ENCODE results near the gene ZMAT5. TPM values are rescaled to one million over a fixed set of nuclear protein-coding genes. Genes with fewer than 3 reads are reported as not detected.

Gene ZMAT5
- total and polyA plus RNA-seq, 2 of the 13 experiments (the other 11 are each of a cell fraction or from before 2014, with no cell fraction given), result 20.7 to 27.8 TPM

- TF ChIP-seq BCLAF1 (IDR thresholded peaks at IDR 0.05) (no peak), ZNF780A (CRISPR knock-in tag; IDR thresholded peaks at IDR 0.05) (no peak), TEF (CRISPR knock-in tag; IDR thresholded peaks at IDR 0.05) (no peak), ZNF652 (CRISPR knock-in tag; IDR thresholded peaks at IDR 0.05; ENCODE audit: borderline replicate concordance, low read depth) (no peak), ZNF543 (CRISPR knock-in tag; IDR thresholded peaks at IDR 0.05) (no peak), ZNF460 (CRISPR knock-in tag; IDR thresholded peaks at IDR 0.05; ENCODE audit: borderline replicate concordance) (no peak)
- TF ChIP-seq, protein P1, sequence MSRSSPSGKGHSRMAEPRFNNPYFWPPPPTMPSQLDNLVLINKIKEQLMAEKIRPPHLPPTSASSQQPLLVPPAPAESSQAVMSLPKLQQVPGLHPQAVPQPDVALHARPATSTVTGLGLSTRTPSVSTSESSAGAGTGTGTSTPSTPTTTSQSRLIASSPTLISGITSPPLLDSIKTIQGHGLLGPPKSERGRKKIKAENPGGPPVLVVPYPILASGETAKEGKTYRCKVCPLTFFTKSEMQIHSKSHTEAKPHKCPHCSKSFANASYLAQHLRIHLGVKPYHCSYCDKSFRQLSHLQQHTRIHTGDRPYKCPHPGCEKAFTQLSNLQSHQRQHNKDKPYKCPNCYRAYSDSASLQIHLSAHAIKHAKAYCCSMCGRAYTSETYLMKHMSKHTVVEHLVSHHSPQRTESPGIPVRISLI (CRISPR knock-in tag; IDR thresholded peaks at IDR 0.05; ENCODE audit: borderline replicate concordance), result no peak
Observed at GRCh38 chr22:29744902-29745301, 21.9 kb downstream of the ZMAT5 start (continued).

DNA sequence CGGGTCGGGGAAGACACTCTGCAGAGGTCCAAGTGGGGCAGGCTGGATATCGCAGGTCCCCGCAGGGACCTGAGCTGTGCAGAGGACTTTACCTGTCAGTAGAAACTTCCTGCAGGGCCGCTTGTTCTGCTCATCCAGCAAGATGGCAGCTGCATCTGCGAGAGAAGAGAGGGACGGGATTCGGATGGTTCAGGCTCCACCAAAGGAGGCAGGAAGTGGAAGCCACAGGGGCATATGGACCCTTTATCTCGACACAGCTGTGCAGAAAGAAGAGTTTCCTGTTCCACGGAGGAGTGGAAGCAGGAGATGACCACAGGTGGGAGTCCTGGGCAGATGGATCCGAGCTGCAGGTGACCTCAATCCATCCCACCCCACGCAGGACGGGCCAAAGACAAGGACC, 24.5 kb downstream of the ZMAT5 start:
- FAIRE-seq (no peak), DNase-seq (ENCODE audit: low spot score) (no peak), ATAC-seq (no peak)
- Histone ChIP-seq H3K4me1 (ENCODE audit: insufficient read depth, low read length) (no peaks in the 10 kb centered on the region), H3K36me3 (replicated peaks in 1 of 2; ENCODE audit: control insufficient read depth in 1 of 2, insufficient read depth in 2 of 2, low read length in 2 of 2) (peaks cover 6 to 27% of the 10 kb centered on the region in 2 experiments; a peak in 4 of 5 replicates), H3K4me2 (ENCODE audit: low read depth, low read length) (no peak overlapping the region), H3K4me3 (replicated peaks in 1 of 3; ENCODE audit: insufficient read depth in 1 of 3, low read depth in 2 of 3, low read length in 3 of 3) (no peak overlapping the region), H3K79me2 (ENCODE audit: insufficient read depth, low read length) (no peaks in the 10 kb centered on the region), H3K27me3 (ENCODE audit: control insufficient read depth in 1 of 2, insufficient read depth in 2 of 2, low read length in 2 of 2) (no peaks in the 10 kb centered on the region), H4K20me1 (ENCODE audit: insufficient read depth, low read length) (no peaks in the 10 kb centered on the region), H3K9me3 (ENCODE audit: low read length) (no peaks in the 10 kb centered on the region), H3K9ac (ENCODE audit: insufficient read depth, low read depth, low read length) (no peak overlapping the region), H2AFZ (ENCODE audit: low read length) (no peak overlapping the region), H3K27ac (ENCODE audit: extremely low read length, insufficient read depth, low read length) (no peak overlapping the region)
- TF ChIP-seq ZNF564 (CRISPR knock-in tag; IDR thresholded peaks at IDR 0.05), result no peak
- TF ChIP-seq, protein P2, sequence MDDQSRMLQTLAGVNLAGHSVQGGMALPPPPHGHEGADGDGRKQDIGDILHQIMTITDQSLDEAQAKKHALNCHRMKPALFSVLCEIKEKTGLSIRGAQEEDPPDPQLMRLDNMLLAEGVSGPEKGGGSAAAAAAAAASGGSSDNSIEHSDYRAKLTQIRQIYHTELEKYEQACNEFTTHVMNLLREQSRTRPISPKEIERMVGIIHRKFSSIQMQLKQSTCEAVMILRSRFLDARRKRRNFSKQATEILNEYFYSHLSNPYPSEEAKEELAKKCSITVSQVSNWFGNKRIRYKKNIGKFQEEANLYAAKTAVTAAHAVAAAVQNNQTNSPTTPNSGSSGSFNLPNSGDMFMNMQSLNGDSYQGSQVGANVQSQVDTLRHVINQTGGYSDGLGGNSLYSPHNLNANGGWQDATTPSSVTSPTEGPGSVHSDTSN (CRISPR knock-in tag; IDR thresholded peaks at IDR 0.05; ENCODE audit: borderline replicate concordance), result no peak
- TF ChIP-seq LBX2 (CRISPR knock-in tag; IDR thresholded peaks at IDR 0.05; ENCODE audit: borderline replicate concordance), result no peak
- no peak for TF ChIP-seq ZNF607 (CRISPR knock-in tag; IDR thresholded peaks at IDR 0.05; ENCODE audit: borderline replicate concordance)
- TF ChIP-seq NCOA1 (CRISPR knock-in tag; IDR thresholded peaks at IDR 0.05), result no peak
- no peak for TF ChIP-seq ZNF841 (CRISPR knock-in tag; IDR thresholded peaks at IDR 0.05; ENCODE audit: borderline replicate concordance)
- TF ChIP-seq ZNF780A (CRISPR knock-in tag; IDR thresholded peaks at IDR 0.05), result no peak
- no peak for TF ChIP-seq RBFOX2 (IDR thresholded peaks at IDR 0.05; ENCODE audit: low read depth, low read length)
- in situ Hi-C loops (cut with HindIII; ENCODE audit: extremely low pct_ligation_motif_present, low pct_unique_long_range_greater_than_20kb) (no loop called here), intact Hi-C loops (cut with micrococcal nuclease; ENCODE audit: unreplicated experiment) (no loop called here)
- no TSS peak for BruUV-seq (replicated peaks)
- CTCF ChIA-PET (ENCODE audit: low intra/inter-chr PET ratio, low total read pairs), result no interaction called here
- WGBS (ENCODE audit: low lambda C conversion rate), result 86% methylated on average over 11 of the region's 13 CpGs
- POLR2A ChIA-PET, result no interaction called here
